Natural killer cell (primary cell): Measurements from ENCODE around the gene UGT1A1. TPM values are rescaled to one million over a fixed set of nuclear protein-coding genes. Genes with fewer than 3 reads are reported as not detected.
"Not testable (repeated sequence)": the region's sequence is repeated elsewhere in the genome, so short reads cannot be mapped to it uniquely, and the experiment has no call there.

ENCODE experiments used
- ATAC-seq, 3 donors: fragments of 150-1000 bp in 2 of 3; fragments of 200-7000 bp in 1 of 3; cut with Tn5 transposase; 1 replicate in 1 of 3; 2 replicates in 2 of 3; pipeline ENCODE4 v1.10.0; 2021; ENCODE audit warnings: mild to moderate bottlenecking in 2 of 3, moderate library complexity in 2 of 3
- DNase-seq, 2 donors: peaks; one replicate each; pipeline versions ENCODE4 v3.0.0 to v3.0.0-alpha.2; 2013 to 2021; ENCODE audit warnings: mixed read lengths in 1 of 2
- H3K27ac ChIP-seq: one replicate; pipeline ENCODE4 v1.5.1; 2013; ENCODE audit warnings: mild to moderate bottlenecking, low read length
- H3K27me3 ChIP-seq: one replicate; pipeline ENCODE4 v1.6.1; 2013; ENCODE audit warnings: low read length; ENCODE audit not compliant: control insufficient read depth, insufficient read depth
- H3K36me3 ChIP-seq: one replicate; pipeline ENCODE4 v1.6.1; 2013; ENCODE audit warnings: low read length; ENCODE audit not compliant: control insufficient read depth, insufficient read depth
- H3K4me1 ChIP-seq: one replicate; pipeline ENCODE4 v1.6.1; 2013; ENCODE audit warnings: low read length; ENCODE audit not compliant: control insufficient read depth, insufficient read depth
- H3K4me3 ChIP-seq: one replicate; pipeline ENCODE4 v1.5.1; 2013; ENCODE audit warnings: low read length
- H3K9me3 ChIP-seq: one replicate; pipeline ENCODE4 v1.6.1; 2013; ENCODE audit warnings: low read length; ENCODE audit not compliant: control insufficient read depth, insufficient read depth
- H3K27ac Mint-ChIP-seq, 2 donors: one replicate each; pipeline ENCODE4 v1.8.0; 2022; ENCODE audit warnings: mild to moderate bottlenecking in 2 of 2, mixed read lengths in 2 of 2, moderate library complexity in 1 of 2
- H3K27me3 Mint-ChIP-seq, 2 donors: one replicate each; pipeline ENCODE4 v1.8.0; 2022; ENCODE audit warnings: low read depth in 2 of 2, mixed read lengths in 2 of 2
- H3K36me3 Mint-ChIP-seq: one replicate; pipeline ENCODE4 v1.8.0; 2022; ENCODE audit warnings: mixed read lengths
- H3K4me1 Mint-ChIP-seq, 2 donors: one replicate each; pipeline ENCODE4 v1.8.0; 2022; ENCODE audit warnings: mixed read lengths in 2 of 2
- H3K4me3 Mint-ChIP-seq: one replicate; pipeline ENCODE4 v1.8.0; 2022; ENCODE audit warnings: mild to moderate bottlenecking, moderate library complexity, mixed read lengths
- H3K9me3 Mint-ChIP-seq, 2 donors: one replicate each; pipeline ENCODE4 v1.8.0; 2022; ENCODE audit warnings: mixed read lengths in 2 of 2
- CTCF ChIP-seq: fragments of 200-600 bp; IDR thresholded peaks from one replicate; pipeline ENCODE4 v1.8.0; 2022; ENCODE audit warnings: antibody characterized with exemption
- WGBS: methylation state at CpG from one replicate; pipeline ENCODE4 v1.1.7; 2013; ENCODE audit warnings: missing lambda C conversion rate; ENCODE audit not compliant: insufficient coverage; 5-methylcytosine and 5-hydroxymethylcytosine counted together
- intact Hi-C: fragments of 100-400 bp; cut with micrococcal nuclease; formaldehyde crosslinking; loops from one replicate; pipeline ENCODE4 v1.14.2; 2022
- total RNA-seq, 4 donors: library from RNA; stranded (reverse); fragments of 120-200 nt in 1 of 4; gene quantifications; one replicate each; pipeline versions ENCODE4 v1.2.3 to v1.2.4, GENCODE V29; 2013 to 2022

The UGT1A1 gene
- total RNA-seq, 3 donors from 2014 or later (not counting 1 experiment from before 2014, with no cell fraction given), result not detected

- no peaks in the 10 kb centered on the region for H3K36me3 ChIP-seq
- H3K4me3 ChIP-seq, result no peak overlapping the region
- ATAC-seq (no peak), DNase-seq (no peak)
- Mint-ChIP-seq H3K9me3 (no peaks in the 10 kb centered on the region), H3K4me3 (no peak overlapping the region), H3K4me1 (no peaks in the 10 kb centered on the region), H3K27me3 (peaks cover 21 to 45% of the 10 kb centered on the region in 2 donors), H3K27ac (no peak overlapping the region), H3K36me3 (no peaks in the 10 kb centered on the region)
- no peaks in the 10 kb centered on the region for H3K9me3 ChIP-seq
- 67% methylated on average over 7 of the region's 7 CpGs for WGBS
- no peaks in the 10 kb centered on the region for H3K27me3 ChIP-seq
- no peak for TF ChIP-seq CTCF
- intact Hi-C loops, result loop anchor here (5.0 kb wide), 1 partner anchor 861 kb away; no protein-coding TSS in a partner anchor
- H3K27ac ChIP-seq, result no peak overlapping the region
- H3K4me1 ChIP-seq, result no peaks in the 10 kb centered on the region
Measured at GRCh38 chr2:233713262-233713615, 46.8 kb upstream of the UGT1A1 start.

- no peak for TF ChIP-seq CTCF
- Mint-ChIP-seq H3K4me1 (no peaks in the 10 kb centered on the region), H3K9me3 (no peaks in the 10 kb centered on the region), H3K27me3 (peaks cover 16 to 45% of the 10 kb centered on the region in 2 donors), H3K36me3 (no peaks in the 10 kb centered on the region), H3K4me3 (no peak overlapping the region), H3K27ac (no peak overlapping the region)
- Histone ChIP-seq H3K27me3 (no peaks in the 10 kb centered on the region), H3K9me3 (no peaks in the 10 kb centered on the region), H3K4me1 (no peaks in the 10 kb centered on the region), H3K27ac (no peak overlapping the region), H3K36me3 (no peaks in the 10 kb centered on the region), H3K4me3 (no peak overlapping the region)
- 50% methylated on average over 2 of the region's 2 CpGs for WGBS
- DNase-seq (no peak), ATAC-seq (no peak)
- intact Hi-C loops, result loop anchor here (5.0 kb wide), 1 partner anchor 862 kb away; no protein-coding TSS in a partner anchor
Measured at GRCh38 chr2:233714121-233714520, 45.9 kb upstream of the UGT1A1 start.

GRCh38 chr2:233718552-233718951, 41.5 kb upstream of the UGT1A1 start, which contains the start of gene UGT1A4:
Gene UGT1A4, plus strand, starts transcription at chr2:233718736. Its CDS starts 85 bp downstream, at chr2:233718821.
- no peak within 1 kb of the TSS for H3K27ac ChIP-seq
- H3K4me1 ChIP-seq, result no peaks in the 10 kb centered on the region
- no peaks in the 10 kb centered on the region for H3K9me3 Mint-ChIP-seq
- WGBS, result 92% methylated on average over 7 of the region's 7 CpGs
- DNase-seq, result no peak
- no peak within 1 kb of the TSS for H3K27ac Mint-ChIP-seq
- no peak for ATAC-seq
- intact Hi-C loops, result no loop called here
- no peaks in the 10 kb centered on the region for H3K27me3 ChIP-seq
- no peak within 1 kb of the TSS for H3K4me3 ChIP-seq
- H3K4me1 Mint-ChIP-seq, result no peaks in the 10 kb centered on the region
- H3K36me3 Mint-ChIP-seq, result no peaks in the 10 kb centered on the region
- no peaks in the 10 kb centered on the region for H3K36me3 ChIP-seq
- H3K4me3 Mint-ChIP-seq, result no peak within 1 kb of the TSS
- TF ChIP-seq CTCF, result no peak
- no peaks in the 10 kb centered on the region for H3K9me3 ChIP-seq
- peaks cover 9 to 27% of the 10 kb centered on the region in 2 donors for H3K27me3 Mint-ChIP-seq

- Mint-ChIP-seq H3K4me1 (no peaks in the 10 kb centered on the region), H3K4me3 (no peak within 1 kb of the TSS), H3K36me3 (no peaks in the 10 kb centered on the region), H3K27ac (no peak within 1 kb of the TSS), H3K9me3 (no peaks in the 10 kb centered on the region), H3K27me3 (peaks cover 22 to 52% of the 10 kb centered on the region in 2 donors)
- intact Hi-C loops, result no loop called here
- DNase-seq (no peak), ATAC-seq (no peak)
- WGBS, result 87% methylated on average over 8 of the region's 8 CpGs
- no peak for TF ChIP-seq CTCF
- Histone ChIP-seq H3K4me3 (no peak within 1 kb of the TSS), H3K9me3 (no peaks in the 10 kb centered on the region), H3K36me3 (no peaks in the 10 kb centered on the region), H3K27ac (no peak within 1 kb of the TSS), H3K27me3 (no peaks in the 10 kb centered on the region), H3K4me1 (no peaks in the 10 kb centered on the region)
Measured at GRCh38 chr2:233728723-233729301, 31.3 kb upstream of the UGT1A1 start, which contains the start of gene UGT1A3. Gene UGT1A3, plus strand, starts transcription at chr2:233729042. Its CDS starts 85 bp downstream, at chr2:233729127.

GRCh38 chr2:233736868-233737653, 23.0 kb upstream of the UGT1A1 start:
- H3K27me3 ChIP-seq, H3K4me3 Mint-ChIP-seq, H3K36me3 ChIP-seq, DNase-seq, H3K9me3 Mint-ChIP-seq, H3K4me1 ChIP-seq, H3K36me3 Mint-ChIP-seq, H3K4me1 Mint-ChIP-seq, H3K4me3 ChIP-seq, H3K27ac ChIP-seq, ATAC-seq, intact Hi-C loops, H3K27ac Mint-ChIP-seq, H3K9me3 ChIP-seq: not testable (repeated sequence)
- 90% methylated on average over 13 of the region's 14 CpGs for WGBS
- H3K27me3 Mint-ChIP-seq, result peaks cover 39 to 42% of the 10 kb centered on the region in 2 donors
